ENCODE measurements around the gene NR1H3.

- TF ChIP-seq CTCF (IDR thresholded peaks at IDR 0.05) (no peak), POLR2AphosphoS5 (IDR thresholded peaks at IDR 0.05) (no peak)
Observed at GRCh38 chr11:47236482-47236881, 21.3 kb upstream of the NR1H3 start.
